OCI-LY1 (cell line): ENCODE data around the gene TRIM56.
A peak's percentile ranks its signal among the peaks of the same experiment; 100 is the strongest.

Source experiments
- H2AFZ ChIP-seq: fragments of 200-600 bp; sonication (generic), shearing (Covaris generic); 2 replicates; pipeline ENCODE4 v1.6.0; 2014; ENCODE audit warnings: antibody characterized with exemption, mild to moderate bottlenecking, low read length
- H3F3A ChIP-seq: fragments of 200-600 bp; sonication (generic), shearing (Covaris generic); 2 replicates; pipeline ENCODE4 v1.6.0; 2014; ENCODE audit warnings: mild to moderate bottlenecking, antibody characterized with exemption, low read length, moderate library complexity; ENCODE audit not compliant: insufficient read depth
- H3K27ac ChIP-seq: fragments of 200-600 bp; sonication (generic); 2 replicates; pipeline ENCODE4 v1.5.1; 2014; ENCODE audit warnings: low read length, mixed run types, mild to moderate bottlenecking, low read depth; ENCODE audit not compliant: poor library complexity, severe bottlenecking
- H3K27me3 ChIP-seq: fragments of 200-600 bp; sonication (generic); 2 replicates; pipeline ENCODE4 v1.6.0; 2014; ENCODE audit warnings: antibody characterized with exemption, mild to moderate bottlenecking, low read length, moderate library complexity; ENCODE audit not compliant: insufficient read depth
- H3K36me3 ChIP-seq: fragments of 200-600 bp; sonication (generic); 2 replicates; pipeline ENCODE4 v1.6.1; 2014; ENCODE audit warnings: mild to moderate bottlenecking, antibody characterized with exemption, low read length, moderate library complexity, mixed read lengths; ENCODE audit not compliant: insufficient read depth
- H3K4me1 ChIP-seq: fragments of 200-600 bp; sonication (generic); 2 replicates; pipeline ENCODE4 v1.5.1; 2014; ENCODE audit warnings: mild to moderate bottlenecking, low read length, moderate library complexity; ENCODE audit not compliant: insufficient read depth, severe bottlenecking
- H3K4me2 ChIP-seq: fragments of 200-600 bp; sonication (generic), shearing (Covaris generic); 2 replicates; pipeline ENCODE4 v1.6.1; 2014; ENCODE audit warnings: low read length
- H3K4me3 ChIP-seq: fragments of 200-600 bp; sonication (generic); 2 replicates; pipeline ENCODE4 v1.5.1; 2014; ENCODE audit warnings: low read length, low read depth, mild to moderate bottlenecking, mixed read lengths; ENCODE audit not compliant: poor library complexity, severe bottlenecking
- H3K79me2 ChIP-seq: fragments of 200-600 bp; shearing (Covaris generic); 2 replicates; pipeline ENCODE4 v1.6.1; 2016; ENCODE audit warnings: mixed run types, low read length, mixed read lengths; ENCODE audit not compliant: insufficient read depth
- H3K9ac ChIP-seq: fragments of 200-600 bp; sonication (generic), shearing (Covaris generic); 2 replicates; pipeline ENCODE4 v1.6.1; 2014; ENCODE audit warnings: mild to moderate bottlenecking, low read length, mixed read lengths
- H3K9me2 ChIP-seq: fragments of 200-600 bp; sonication (generic), shearing (Covaris generic); 2 replicates; pipeline ENCODE4 v1.6.1; 2014; ENCODE audit warnings: low read depth, mild to moderate bottlenecking, low read length, mixed read lengths
- H3K9me3 ChIP-seq: fragments of 200-600 bp; shearing (Covaris generic); 2 replicates; pipeline ENCODE4 v1.6.1; 2014; ENCODE audit warnings: low read length, mixed read lengths
- H4K20me1 ChIP-seq: fragments of 200-600 bp; sonication (generic), shearing (Covaris generic); 2 replicates; pipeline ENCODE4 v1.6.0; 2016; ENCODE audit warnings: mild to moderate bottlenecking, low read length; ENCODE audit not compliant: insufficient read depth
- EZH2 ChIP-seq: fragments of 200-600 bp; sonication (generic), shearing (Covaris generic); IDR thresholded peaks from 2 replicates; pipeline ENCODE4 v1.8.0; 2017; ENCODE audit warnings: borderline replicate concordance, mixed run types, mild to moderate bottlenecking, antibody characterized with exemption, low read length, moderate library complexity, mixed read lengths
- TF ChIP-seq, protein P1 (sequence below): fragments of 200-600 bp; sonication (generic), shearing (Covaris generic); IDR thresholded peaks from 2 replicates; pipeline ENCODE4 v1.5.1; 2017; ENCODE audit warnings: mild to moderate bottlenecking, antibody characterized with exemption, low read length, moderate library complexity, mixed read lengths

Gene TRIM56

DNA sequence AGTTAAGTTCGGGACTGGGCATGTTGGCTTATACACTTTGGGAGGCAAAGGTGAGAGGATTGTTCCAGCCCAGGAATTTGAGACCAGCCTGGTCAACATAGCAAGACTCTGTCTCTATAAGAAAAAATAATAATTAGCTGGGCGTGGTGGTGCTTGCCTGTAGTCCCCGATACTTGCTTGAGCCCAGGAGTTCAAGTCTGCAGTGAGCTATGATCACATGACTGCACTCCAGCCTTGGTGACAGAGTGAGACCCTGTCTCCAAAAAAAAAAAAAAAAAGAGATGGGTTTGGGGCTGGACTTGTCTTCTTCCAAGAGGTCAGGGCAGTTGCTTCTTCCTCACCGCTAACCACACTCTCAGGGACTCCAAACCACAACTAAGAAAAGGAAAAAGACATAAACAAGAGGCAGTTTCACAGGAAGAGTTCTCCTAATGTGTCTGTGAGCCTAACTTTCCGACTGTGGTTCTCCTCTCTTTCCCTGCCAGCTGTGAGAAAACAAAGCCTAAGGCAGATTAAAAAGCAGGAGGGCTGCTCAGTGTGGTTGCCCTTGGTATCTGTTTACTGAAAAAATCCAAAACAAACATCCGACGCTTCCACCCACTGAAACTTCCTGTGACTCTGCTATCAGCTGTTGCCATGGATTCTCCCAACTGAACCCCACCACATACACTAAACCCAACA lies 39.2 kb downstream of the TRIM56 start:
- no peak overlapping the region for H2AFZ ChIP-seq
- no peaks in the 10 kb centered on the region for H3K9me3 ChIP-seq
- H3F3A ChIP-seq: no peaks in the 10 kb centered on the region
- H3K4me1 ChIP-seq: peaks cover 14% of the 10 kb centered on the region
- no peaks in the 10 kb centered on the region for H3K36me3 ChIP-seq
- no peaks in the 10 kb centered on the region for H3K79me2 ChIP-seq
- H3K27ac ChIP-seq: no peak overlapping the region
- no peaks in the 10 kb centered on the region for H4K20me1 ChIP-seq
- no peak overlapping the region for H3K9ac ChIP-seq
- no peak overlapping the region for H3K4me2 ChIP-seq
- peaks cover 7% of the 10 kb centered on the region for H3K27me3 ChIP-seq
- no peak overlapping the region for H3K4me3 ChIP-seq
- H3K9me2 ChIP-seq: no peaks in the 10 kb centered on the region
- TF ChIP-seq, protein P1, sequence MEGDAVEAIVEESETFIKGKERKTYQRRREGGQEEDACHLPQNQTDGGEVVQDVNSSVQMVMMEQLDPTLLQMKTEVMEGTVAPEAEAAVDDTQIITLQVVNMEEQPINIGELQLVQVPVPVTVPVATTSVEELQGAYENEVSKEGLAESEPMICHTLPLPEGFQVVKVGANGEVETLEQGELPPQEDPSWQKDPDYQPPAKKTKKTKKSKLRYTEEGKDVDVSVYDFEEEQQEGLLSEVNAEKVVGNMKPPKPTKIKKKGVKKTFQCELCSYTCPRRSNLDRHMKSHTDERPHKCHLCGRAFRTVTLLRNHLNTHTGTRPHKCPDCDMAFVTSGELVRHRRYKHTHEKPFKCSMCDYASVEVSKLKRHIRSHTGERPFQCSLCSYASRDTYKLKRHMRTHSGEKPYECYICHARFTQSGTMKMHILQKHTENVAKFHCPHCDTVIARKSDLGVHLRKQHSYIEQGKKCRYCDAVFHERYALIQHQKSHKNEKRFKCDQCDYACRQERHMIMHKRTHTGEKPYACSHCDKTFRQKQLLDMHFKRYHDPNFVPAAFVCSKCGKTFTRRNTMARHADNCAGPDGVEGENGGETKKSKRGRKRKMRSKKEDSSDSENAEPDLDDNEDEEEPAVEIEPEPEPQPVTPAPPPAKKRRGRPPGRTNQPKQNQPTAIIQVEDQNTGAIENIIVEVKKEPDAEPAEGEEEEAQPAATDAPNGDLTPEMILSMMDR: no peak
- TF ChIP-seq EZH2: no peak

DNA sequence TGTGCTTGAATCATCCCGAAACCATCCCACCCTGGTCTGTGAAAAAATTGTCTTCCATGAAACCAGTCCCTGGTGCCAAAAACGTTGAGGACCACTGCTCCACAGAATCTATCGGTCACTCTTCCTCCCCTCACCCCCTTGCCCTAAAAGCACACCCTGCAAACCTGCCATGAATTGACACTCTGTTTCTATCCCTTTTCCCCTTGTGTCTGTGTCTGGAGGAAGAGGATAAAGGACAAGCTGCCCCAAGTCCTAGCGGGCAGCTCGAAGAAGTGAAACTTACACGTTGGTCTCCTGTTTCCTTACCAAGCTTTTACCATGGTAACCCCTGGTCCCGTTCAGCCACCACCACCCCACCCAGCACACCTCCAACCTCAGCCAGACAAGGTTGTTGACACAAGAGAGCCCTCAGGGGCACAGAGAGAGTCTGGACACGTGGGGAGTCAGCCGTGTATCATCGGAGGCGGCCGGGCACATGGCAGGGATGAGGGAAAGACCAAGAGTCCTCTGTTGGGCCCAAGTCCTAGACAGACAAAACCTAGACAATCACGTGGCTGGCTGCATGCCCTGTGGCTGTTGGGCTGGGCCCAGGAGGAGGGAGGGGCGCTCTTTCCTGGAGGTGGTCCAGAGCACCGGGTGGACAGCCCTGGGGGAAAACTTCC lies 40.8 kb downstream of the TRIM56 start:
- Histone ChIP-seq H3K27me3 (peaks cover 7% of the 10 kb centered on the region), H3K4me2 (peak overlapping the region; percentile 54), H3K9me3 (no peaks in the 10 kb centered on the region), H3K4me3 (peak overlapping the region; percentile 36), H3F3A (no peaks in the 10 kb centered on the region), H3K4me1 (peaks cover 14% of the 10 kb centered on the region), H3K36me3 (no peaks in the 10 kb centered on the region), H3K9ac (no peak overlapping the region; the same call in 1 of the 2 replicates), H4K20me1 (no peaks in the 10 kb centered on the region), H2AFZ (no peak overlapping the region), H3K9me2 (no peaks in the 10 kb centered on the region), H3K79me2 (no peaks in the 10 kb centered on the region), H3K27ac (no peak overlapping the region)
- TF ChIP-seq, protein P1: no peak
- TF ChIP-seq EZH2: no peak

DNA sequence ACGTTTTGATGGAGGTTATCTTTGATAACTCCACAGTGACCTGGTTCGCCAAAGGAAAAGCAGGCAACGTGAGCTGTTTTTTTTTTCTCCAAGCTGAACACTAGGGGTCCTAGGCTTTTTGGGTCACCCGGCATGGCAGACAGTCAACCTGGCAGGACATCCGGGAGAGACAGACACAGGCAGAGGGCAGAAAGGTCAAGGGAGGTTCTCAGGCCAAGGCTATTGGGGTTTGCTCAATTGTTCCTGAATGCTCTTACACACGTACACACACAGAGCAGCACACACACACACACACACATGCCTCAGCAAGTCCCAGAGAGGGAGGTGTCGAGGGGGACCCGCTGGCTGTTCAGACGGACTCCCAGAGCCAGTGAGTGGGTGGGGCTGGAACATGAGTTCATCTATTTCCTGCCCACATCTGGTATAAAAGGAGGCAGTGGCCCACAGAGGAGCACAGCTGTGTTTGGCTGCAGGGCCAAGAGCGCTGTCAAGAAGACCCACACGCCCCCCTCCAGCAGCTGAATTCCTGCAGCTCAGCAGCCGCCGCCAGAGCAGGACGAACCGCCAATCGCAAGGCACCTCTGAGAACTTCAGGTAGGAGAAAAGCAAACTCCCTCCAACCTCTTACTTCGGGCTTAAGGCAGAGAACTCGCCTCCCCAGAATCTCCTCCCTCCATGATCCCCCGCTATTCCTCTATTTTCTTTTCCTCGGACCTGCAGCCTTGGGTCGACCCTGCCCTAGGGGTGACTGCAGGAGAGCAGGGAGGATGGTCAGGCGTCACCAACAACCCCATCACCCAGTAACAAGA lies 41.6 kb downstream of the TRIM56 start, which contains the start of gene SERPINE1:
Gene SERPINE1 (plus strand): TSS at position 454 of the 809 bp plus-strand sequence. CDS start 1,290 bp downstream, outside the sequence.
- peaks cover 5% of the 10 kb centered on the region for H3K27me3 ChIP-seq
- H3K9ac ChIP-seq: no peak within 1 kb of the TSS; the same call in 1 of the 2 replicates
- H3K27ac ChIP-seq: no peak within 1 kb of the TSS
- H3K9me2 ChIP-seq: no peaks in the 10 kb centered on the region
- no peak within 1 kb of the TSS for H2AFZ ChIP-seq
- peaks cover 14% of the 10 kb centered on the region for H3K4me1 ChIP-seq
- no peak for TF ChIP-seq EZH2
- TF ChIP-seq, protein P1: peak; percentile 44
- no peaks in the 10 kb centered on the region for H3K36me3 ChIP-seq
- peak within 1 kb of the TSS; percentile 36 for H3K4me3 ChIP-seq
- no peaks in the 10 kb centered on the region for H3K9me3 ChIP-seq
- no peaks in the 10 kb centered on the region for H4K20me1 ChIP-seq
- H3K79me2 ChIP-seq: no peaks in the 10 kb centered on the region
- no peaks in the 10 kb centered on the region for H3F3A ChIP-seq
- H3K4me2 ChIP-seq: peak within 1 kb of the TSS; percentile 54
